Ramos (cell line): ENCODE measurements around the gene MAP3K5.

Source experiments
- in situ Hi-C: fragments of 300-500 bp; cut with MboI; formaldehyde crosslinking; loops from one replicate; pipeline ENCODE4 v1.14.3; 2022; ENCODE audit warnings: low sequenced_read_pairs; ENCODE audit not compliant: unreplicated experiment

MAP3K5 gene

GRCh38 chr6:136657666-136658065 lies 134.6 kb downstream of the MAP3K5 start:
- in situ Hi-C loops, result no loop called here

DNA sequence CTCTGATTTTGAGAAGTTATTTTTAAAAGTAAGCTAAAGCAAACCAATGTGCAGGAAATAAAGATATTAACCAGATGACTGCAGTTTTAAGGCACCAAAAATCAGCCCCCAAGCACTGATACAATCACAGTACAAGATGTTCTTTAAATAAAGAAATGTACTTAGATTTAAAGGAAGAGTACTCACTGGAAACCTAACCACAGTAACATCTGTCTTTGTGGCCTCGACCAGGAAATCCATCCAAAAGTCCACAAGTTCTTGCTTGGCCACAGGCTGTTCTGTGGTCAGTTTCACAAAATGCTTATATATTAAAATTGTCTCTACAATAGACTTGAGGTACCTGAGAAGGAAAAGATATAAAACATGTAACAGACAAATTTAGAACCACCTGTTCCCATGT lies 136.2 kb downstream of the MAP3K5 start:
- in situ Hi-C loops, result no loop called here

DNA sequence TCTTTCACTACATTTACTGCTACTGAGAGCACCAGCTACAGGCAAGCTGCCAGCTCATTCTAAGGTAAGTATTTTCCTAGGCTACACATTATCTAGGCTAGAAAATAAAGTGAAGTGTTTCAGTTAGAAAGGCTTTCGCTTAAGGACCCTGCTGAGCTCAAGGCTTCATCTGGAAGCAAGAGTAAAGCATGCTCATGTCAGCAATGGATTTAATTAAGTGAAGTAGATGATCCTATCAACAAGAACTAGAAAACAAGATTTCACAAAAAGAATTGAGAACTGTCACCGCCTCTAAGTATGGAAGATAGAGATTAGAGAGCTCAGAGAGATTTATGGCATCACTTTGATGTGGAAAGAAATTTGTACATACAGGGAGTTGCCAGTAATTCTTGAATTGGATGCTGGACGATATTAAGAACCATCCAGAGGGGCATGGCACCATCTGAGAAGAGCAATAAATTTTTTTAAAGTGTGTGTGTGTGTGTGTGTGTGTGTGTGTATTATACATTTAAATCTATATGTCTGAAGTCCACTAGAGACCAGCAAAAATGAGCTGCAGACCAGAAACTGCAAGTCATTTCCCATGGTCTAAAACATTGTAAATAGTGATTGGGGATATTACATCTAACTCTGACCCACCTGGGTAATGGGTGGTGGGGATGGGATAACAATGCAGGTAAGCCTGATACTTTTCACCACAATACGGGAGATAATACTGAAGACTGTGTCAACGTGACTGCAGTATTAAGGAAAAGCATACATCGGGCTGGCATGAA lies 136.8 kb downstream of the MAP3K5 start:
- in situ Hi-C loops, result no loop called here

DNA sequence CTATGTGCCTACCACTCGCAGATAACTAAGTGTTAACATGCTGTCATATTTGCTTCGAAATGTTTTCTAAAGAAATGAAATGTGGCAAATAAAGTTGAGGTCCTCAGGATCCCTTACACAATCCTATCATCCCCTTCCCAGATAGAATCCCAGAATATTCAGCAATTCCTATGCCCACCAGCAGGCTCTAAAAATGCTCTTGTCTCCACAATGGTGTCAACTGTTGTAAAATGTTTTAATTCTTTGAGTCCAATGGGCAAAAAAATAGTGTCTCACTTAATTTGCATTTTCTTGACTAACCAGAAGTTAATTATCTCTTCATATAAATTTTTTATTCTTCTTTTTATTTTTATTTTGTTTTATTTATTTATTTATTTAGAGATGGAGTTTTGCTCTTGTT lies 138.2 kb downstream of the MAP3K5 start:
- in situ Hi-C loops, result no loop called here

DNA sequence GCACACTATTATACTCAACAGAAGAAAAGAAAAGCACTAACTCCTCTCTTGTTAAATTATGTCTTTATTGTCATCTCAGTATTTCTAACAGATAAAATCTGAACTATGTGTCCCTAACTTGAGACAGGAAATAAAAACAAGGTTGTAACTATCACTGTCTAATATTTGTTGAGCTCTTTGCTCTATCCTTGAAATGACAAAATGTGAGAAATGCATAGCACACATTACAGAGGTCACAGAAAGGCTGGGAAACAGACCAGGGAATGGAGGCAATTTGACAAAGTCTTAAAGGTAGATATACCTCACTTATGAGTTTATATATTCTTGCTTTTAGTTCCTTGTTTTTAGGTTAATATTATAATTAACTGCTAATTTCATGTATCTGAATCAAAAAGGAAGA lies 139.6 kb downstream of the MAP3K5 start:
- in situ Hi-C loops, result no loop called here

DNA sequence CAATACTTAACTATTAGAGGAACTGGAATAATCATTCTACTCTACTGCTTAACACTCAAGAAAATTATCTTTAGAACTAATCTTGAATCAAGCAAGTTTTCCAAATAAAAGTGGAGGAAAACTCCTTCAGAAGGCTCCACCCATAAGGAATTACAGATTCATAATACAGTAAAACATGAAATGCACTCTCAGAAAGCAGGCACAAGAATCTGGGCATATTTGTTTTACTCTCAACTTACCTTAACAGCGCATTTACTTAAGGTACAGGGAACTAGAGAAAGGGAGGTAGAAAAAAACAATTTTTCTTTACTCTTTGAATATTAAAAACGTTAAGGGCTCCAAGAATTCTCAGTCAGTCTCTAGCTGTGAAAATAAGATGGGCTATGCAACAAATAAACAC lies 140.3 kb downstream of the MAP3K5 start:
- in situ Hi-C loops, result no loop called here

DNA sequence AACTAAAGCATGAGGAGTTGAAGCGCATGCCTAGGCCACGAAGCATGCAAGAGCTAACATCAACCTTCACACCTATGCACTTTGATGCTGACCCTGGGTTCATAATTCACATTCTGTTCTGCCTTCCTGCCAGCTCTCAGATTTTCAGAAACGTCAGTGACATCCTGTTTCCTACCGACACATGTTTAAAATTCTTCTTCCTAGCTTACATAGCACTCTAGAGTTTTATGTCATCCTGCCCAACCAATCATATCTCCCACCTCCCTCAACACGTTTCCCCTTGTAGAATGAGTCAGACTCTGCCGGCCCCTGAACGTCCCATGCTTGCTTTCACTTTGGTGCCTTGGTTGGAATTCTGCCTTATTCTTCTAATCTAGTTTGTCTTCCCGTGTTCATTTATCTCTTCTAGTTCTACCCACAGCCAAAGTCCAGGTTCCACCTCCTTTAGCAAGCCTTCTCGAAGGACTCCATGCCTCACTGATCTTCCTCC lies 144.9 kb downstream of the MAP3K5 start:
- in situ Hi-C loops, result no loop called here

DNA sequence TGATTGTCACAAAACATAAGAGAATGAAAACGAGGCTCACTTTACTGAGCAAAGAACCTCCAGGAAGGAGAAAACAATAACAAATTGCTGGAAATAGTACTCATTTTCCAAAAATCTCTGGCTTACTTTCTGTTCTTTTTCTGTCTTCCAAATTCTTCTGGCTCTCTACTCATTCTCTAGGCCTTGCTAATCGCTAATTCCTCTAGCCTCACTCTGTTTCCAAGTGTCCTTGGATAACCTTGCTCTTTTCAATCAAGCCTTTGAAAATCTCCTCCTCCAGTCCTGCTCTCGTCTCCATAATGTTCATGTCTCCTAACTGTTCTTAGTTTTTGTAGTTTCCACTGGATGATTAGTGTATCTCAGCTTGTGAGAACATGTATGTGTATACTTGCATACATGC lies 145.9 kb downstream of the MAP3K5 start:
- in situ Hi-C loops, result no loop called here

GRCh38 chr6:136644597-136644952 lies 147.7 kb downstream of the MAP3K5 start:
- in situ Hi-C loops, result loop anchor here (5.0 kb wide), 1 partner anchor 148 kb away; the partner anchor contains the start of gene MAP3K5

- in situ Hi-C loops, result loop anchor here (5.0 kb wide), 1 partner anchor 148 kb away; the partner anchor contains the start of gene MAP3K5
Observed at GRCh38 chr6:136643850-136644596, 148.3 kb downstream of the MAP3K5 start.

- in situ Hi-C loops, result loop anchor here (5.0 kb wide), 1 partner anchor 150 kb away; the partner anchor contains the start of gene MAP3K5
Observed at GRCh38 chr6:136641873-136642465, 150.3 kb downstream of the MAP3K5 start.

- in situ Hi-C loops, result loop anchor here (5.0 kb wide), 1 partner anchor 151 kb away; the partner anchor contains the start of gene MAP3K5
Observed at GRCh38 chr6:136641166-136641565, 151.1 kb downstream of the MAP3K5 start.

- in situ Hi-C loops, result loop anchor here (5.0 kb wide), 1 partner anchor 152 kb away; the partner anchor contains the start of gene MAP3K5
Observed at GRCh38 chr6:136640132-136640915, 152.0 kb downstream of the MAP3K5 start.

- in situ Hi-C loops, result loop anchor here (5.0 kb wide), 1 partner anchor 153 kb away; the partner anchor contains the start of gene MAP3K5
Observed at GRCh38 chr6:136639702-136640101, 152.6 kb downstream of the MAP3K5 start.

GRCh38 chr6:136635615-136636014 lies 156.7 kb downstream of the MAP3K5 start:
- in situ Hi-C loops, result no loop called here

- in situ Hi-C loops, result no loop called here
Observed at GRCh38 chr6:136633355-136633754, 158.9 kb downstream of the MAP3K5 start.

GRCh38 chr6:136628996-136629395 lies 163.3 kb downstream of the MAP3K5 start:
- in situ Hi-C loops, result no loop called here

- in situ Hi-C loops, result no loop called here
Observed at GRCh38 chr6:136627191-136627590, 165.1 kb downstream of the MAP3K5 start.

DNA sequence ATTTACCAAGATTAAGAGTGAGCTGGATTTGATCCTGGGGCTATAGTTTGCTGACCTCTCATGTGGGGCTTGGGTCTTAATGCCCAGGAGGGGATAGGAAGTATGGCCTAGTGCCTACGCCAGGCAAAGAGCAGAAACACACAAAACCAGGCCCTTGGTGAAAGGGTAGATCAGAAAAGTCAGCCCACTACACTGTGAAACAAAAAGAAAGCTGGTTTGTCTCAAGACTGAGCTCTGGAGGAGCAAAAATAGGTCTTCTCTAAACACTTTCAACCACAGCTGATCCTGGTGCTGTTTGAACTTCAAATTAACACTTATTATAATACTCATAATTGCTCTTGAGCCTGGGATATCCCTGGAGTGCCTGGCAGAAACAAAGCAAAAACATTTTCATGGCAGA lies 167.0 kb downstream of the MAP3K5 start:
- in situ Hi-C loops, result no loop called here

DNA sequence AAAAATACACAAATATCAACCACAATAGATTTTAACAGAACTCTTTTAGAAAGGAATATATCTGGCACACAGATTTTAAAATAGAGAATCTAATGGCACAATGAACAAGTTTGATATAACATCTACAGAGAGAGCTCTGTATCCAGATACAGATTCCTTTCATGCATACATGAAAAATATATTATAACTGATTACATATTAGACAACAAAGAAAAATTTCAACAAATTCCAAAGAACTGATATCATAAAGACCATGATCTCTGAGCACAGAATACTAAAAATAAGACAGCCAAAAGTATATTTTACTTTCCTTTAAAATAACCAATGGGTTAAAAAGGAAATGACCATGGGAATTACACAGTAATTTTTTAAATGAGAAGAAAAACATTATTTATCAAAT lies 167.9 kb downstream of the MAP3K5 start:
- in situ Hi-C loops, result no loop called here
